SK-N-SH (cell line): ENCODE results near the gene TICAM2. TPM values are rescaled to one million over a fixed set of nuclear protein-coding genes. Genes with fewer than 3 reads are reported as not detected.

Experiments used
- CTCF ChIA-PET: fragments of 300-600, 350-600 bp; formaldehyde crosslinking; extraction: SDS; loops from one replicate; lab custom pipeline; 2021; lab: Yijun Ruan, JAX
- POLR2A ChIA-PET: fragments of 350-600 bp; sonication (Branson Sonifier 250); formaldehyde crosslinking; extraction: SDS; loops from one replicate; lab custom pipeline; 2020; ENCODE audit warnings: antibody characterized with exemption, inconsistent platforms; lab: Yijun Ruan, JAX
- DNase-seq: peaks from one replicate; pipeline ENCODE4 v3.0.0; 2012
- H2AFZ ChIP-seq: fragments of 200-600 bp; sonication (generic); 2 replicates; pipeline ENCODE4 v1.8.1; 2016; ENCODE audit warnings: antibody characterized with exemption, mild to moderate bottlenecking, low read depth
- H3F3A ChIP-seq: fragments of 200-600 bp; sonication (generic); replicated peaks from 2 replicates; pipeline ENCODE3; 2016; ENCODE audit warnings: antibody characterized with exemption, mild to moderate bottlenecking; ENCODE audit not compliant: insufficient read depth
- H3K27ac ChIP-seq, 2 experiments: fragments of 200-500 bp in 1 of 2; fragments of 200-600 bp in 1 of 2; sonication (Bioruptor generic) in 1 of 2; sonication (generic), shearing (Covaris generic) in 1 of 2; 2 replicates each; pipeline versions ENCODE4 v1.5.1 to v1.6.1; 2014 to 2016; ENCODE audit warnings: low read depth in 2 of 2, inconsistent platforms in 1 of 2, low read length in 1 of 2, mild to moderate bottlenecking in 1 of 2, mixed read lengths in 1 of 2
- H3K27me3 ChIP-seq: fragments of 200-600 bp; sonication (generic), shearing (Covaris generic); 2 replicates; pipeline ENCODE4 v1.6.1; 2016; ENCODE audit warnings: mixed run types; ENCODE audit not compliant: insufficient read depth
- H3K36me3 ChIP-seq, 2 experiments: fragments of 200-500 bp in 1 of 2; fragments of 200-600 bp in 1 of 2; sonication (Bioruptor generic) in 1 of 2; sonication (generic) in 1 of 2; replicated peaks in 1 of 2; 2 replicates each; pipeline versions ENCODE3 to v1.5.1; 2014 to 2016; ENCODE audit warnings: low read length in 1 of 2, mild to moderate bottlenecking in 1 of 2; ENCODE audit not compliant: insufficient read depth in 2 of 2, control insufficient read depth in 1 of 2
- H3K4me1 ChIP-seq, 2 experiments: fragments of 200-500 bp in 1 of 2; fragments of 200-600 bp in 1 of 2; sonication (Bioruptor generic) in 1 of 2; sonication (generic), shearing (Covaris generic) in 1 of 2; 2 replicates each; pipeline versions ENCODE4 v1.5.1 to v1.6.1; 2014 to 2016; ENCODE audit warnings: low read depth in 1 of 2, low read length in 1 of 2, mixed run types in 1 of 2; ENCODE audit not compliant: insufficient read depth in 2 of 2, control insufficient read depth in 1 of 2
- H3K4me2 ChIP-seq: fragments of 200-600 bp; sonication (generic), shearing (Covaris generic); 2 replicates; pipeline ENCODE4 v1.6.1; 2017; ENCODE audit warnings: mixed run types
- H3K4me3 ChIP-seq, 2 experiments: fragments of 200-500 bp in 1 of 2; fragments of 200-600 bp in 1 of 2; sonication (Bioruptor generic) in 1 of 2; sonication (generic), shearing (Covaris generic) in 1 of 2; 2 replicates each; pipeline versions ENCODE4 v1.5.1 to v1.8.1; 2014 to 2016; ENCODE audit warnings: low read depth in 2 of 2, inconsistent platforms in 1 of 2, low read length in 1 of 2, mild to moderate bottlenecking in 1 of 2, mixed read lengths in 1 of 2, moderate library complexity in 1 of 2
- H3K79me2 ChIP-seq: fragments of 200-600 bp; sonication (generic); 2 replicates; pipeline ENCODE4 v1.8.1; 2017; ENCODE audit warnings: mild to moderate bottlenecking; ENCODE audit not compliant: insufficient read depth
- H3K9ac ChIP-seq: fragments of 200-600 bp; sonication (generic); 2 replicates; pipeline ENCODE4 v1.6.1; 2017; ENCODE audit warnings: mixed run types
- H3K9me2 ChIP-seq: fragments of 200-600 bp; sonication (generic); 2 replicates; pipeline ENCODE4 v1.6.1; 2017; ENCODE audit warnings: mixed run types
- H3K9me3 ChIP-seq: fragments of 200-600 bp; sonication (generic); 2 replicates; pipeline ENCODE4 v1.6.1; 2017; ENCODE audit warnings: mixed run types, mild to moderate bottlenecking, moderate library complexity
- H4K20me1 ChIP-seq: fragments of 200-600 bp; sonication (generic); 2 replicates; pipeline ENCODE4 v1.6.1; 2017; ENCODE audit warnings: mild to moderate bottlenecking, mixed run types; ENCODE audit not compliant: insufficient read depth
- EP300 ChIP-seq, 2 experiments: IDR thresholded peaks; 2 replicates each; pipeline versions ENCODE4 v1.4.0 to v1.6.1; 2012; ENCODE audit warnings: borderline replicate concordance in 1 of 2, low read depth in 1 of 2, low read length in 1 of 2
- EZH2phosphoT487 ChIP-seq: fragments of 200-600 bp; sonication (generic); IDR thresholded peaks from 2 replicates; pipeline ENCODE4 v1.6.1; 2017; ENCODE audit warnings: low read depth, mixed run types, mild to moderate bottlenecking, antibody characterized with exemption, moderate library complexity, borderline replicate concordance
- FOSL2 ChIP-seq: IDR thresholded peaks from 2 replicates; pipeline ENCODE4 v1.4.0; 2012; ENCODE audit warnings: low read depth, mild to moderate bottlenecking, moderate library complexity, borderline replicate concordance
- JUND ChIP-seq: IDR thresholded peaks from 2 replicates; pipeline ENCODE4 v1.4.0; 2012
- MXI1 ChIP-seq: IDR thresholded peaks from 2 replicates; pipeline ENCODE4 v1.6.1; 2012; ENCODE audit warnings: mild to moderate bottlenecking, low read depth, low read length, improper control_type of control experiment
- NRF1 ChIP-seq: IDR thresholded peaks from 2 replicates; pipeline ENCODE4 v1.6.1; 2012; ENCODE audit warnings: low read depth, mild to moderate bottlenecking, low read length
- POLR2AphosphoS5 ChIP-seq: IDR thresholded peaks from 2 replicates; pipeline ENCODE4 v1.6.1; 2012; ENCODE audit warnings: low read depth, low read length
- RFX5 ChIP-seq: IDR thresholded peaks from 2 replicates; pipeline ENCODE4 v1.6.1; 2012; ENCODE audit warnings: mild to moderate bottlenecking, improper control_type of control experiment, low read length
- RXRA ChIP-seq: IDR thresholded peaks from 2 replicates; pipeline ENCODE4 v1.4.0; 2012; ENCODE audit warnings: low read depth, mild to moderate bottlenecking, borderline replicate concordance
- TAF1 ChIP-seq: IDR thresholded peaks from 2 replicates; pipeline ENCODE4 v1.6.1; 2012; ENCODE audit warnings: low read depth, mild to moderate bottlenecking, low read length, moderate library complexity, borderline replicate concordance
- WGBS: methylation state at CpG from one replicate; pipeline ENCODE4 v1.1.6; 2017; ENCODE audit warnings: low lambda C conversion rate; 5-methylcytosine and 5-hydroxymethylcytosine counted together
- polyA plus RNA-seq, 3 experiments: library from polyadenylated mRNA; depleted of rRNA; stranded (reverse); fragments of >200 nt; gene quantifications; 2 replicates each; pipeline ENCODE4 v1.2.3, GENCODE V29; 2012
- TF ChIP-seq, protein P1 (sequence below): IDR thresholded peaks from 2 replicates; pipeline ENCODE4 v1.4.0; 2012; ENCODE audit warnings: low read depth, borderline replicate concordance
- TF ChIP-seq, protein P2 (sequence below): IDR thresholded peaks from 2 replicates; pipeline ENCODE4 v1.4.0; 2012; ENCODE audit warnings: low read depth
- TF ChIP-seq, protein P3 (sequence below): fragments of 150-350 bp; IDR thresholded peaks from 2 replicates; pipeline ENCODE4 v1.6.1; 2017; ENCODE audit warnings: antibody characterized with exemption, low read length, low read depth, borderline replicate concordance
- TF ChIP-seq, protein P4 (sequence below): IDR thresholded peaks from 2 replicates; pipeline ENCODE4 v1.6.1; 2012; ENCODE audit warnings: mild to moderate bottlenecking, low read depth, low read length, moderate library complexity
- TF ChIP-seq, protein P5 (sequence below): fragments of 150-350 bp; IDR thresholded peaks from 2 replicates; pipeline ENCODE4 v1.6.1; 2016; ENCODE audit warnings: mild to moderate bottlenecking, low read depth, low read length
- TF ChIP-seq, protein P6 (sequence below): IDR thresholded peaks from 2 replicates; pipeline ENCODE4 v1.4.0; 2012; ENCODE audit warnings: low read depth, borderline replicate concordance

Gene TICAM2
- polyA plus RNA-seq, 1 of the 3 experiments (the other 2 are of a cell fraction) = not detected

DNA sequence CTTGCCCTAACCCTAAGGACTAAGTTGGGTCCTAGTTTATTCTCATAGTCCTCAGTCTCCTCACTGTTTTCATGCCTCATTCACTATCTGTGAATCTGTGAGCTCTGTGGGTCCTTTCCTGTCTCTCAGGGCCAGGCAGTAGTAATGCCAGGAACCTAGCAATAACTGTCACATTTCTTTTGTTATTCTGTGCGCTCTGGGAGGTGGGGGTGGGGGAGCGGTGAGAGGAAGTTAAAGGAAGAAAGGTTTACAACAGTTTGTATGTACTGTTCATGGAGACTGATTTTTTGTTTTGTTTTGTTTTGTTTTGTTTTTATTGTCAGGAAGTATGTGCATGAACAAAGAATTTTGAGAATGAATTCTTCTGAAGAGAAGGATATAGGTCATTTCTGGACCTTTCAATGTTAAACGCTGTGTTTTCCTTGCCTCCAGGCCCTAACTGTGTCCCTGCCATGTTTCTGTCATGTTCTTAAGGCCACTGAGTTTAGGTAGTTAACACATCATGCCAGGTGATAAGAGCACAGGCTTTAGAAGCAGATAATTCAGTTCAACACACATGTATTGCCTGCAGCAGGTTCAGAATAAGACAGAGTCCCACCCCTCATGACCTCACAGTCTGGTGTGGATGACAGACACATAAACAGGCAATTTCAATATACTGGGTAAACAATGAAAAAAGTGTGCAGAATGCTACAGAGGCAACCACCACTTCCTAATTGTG lies 44.5 kb downstream of the TICAM2 start:
- 88% methylated on average over 3 of the region's 3 CpGs for WGBS
- Histone ChIP-seq H2AFZ (peak overlapping the region; percentile 37; the same call in 1 of the 2 replicates), H3K9me3 (no peaks in the 10 kb centered on the region), H3K79me2 (no peaks in the 10 kb centered on the region), H3K36me3 (no peaks in the 10 kb centered on the region), H3K27me3 (no peaks in the 10 kb centered on the region), H3K27ac (no peak overlapping the region), H3K9ac (no peak overlapping the region), H3K9me2 (no peaks in the 10 kb centered on the region), H3F3A (no peaks in the 10 kb centered on the region), H4K20me1 (no peaks in the 10 kb centered on the region), H3K4me1 (peaks cover 3 to 16% of the 10 kb centered on the region in 2 experiments; a peak in 2 of 4 replicates), H3K4me3 (no peak overlapping the region), H3K4me2 (no peak overlapping the region)
- DNase-seq = no peak
- POLR2A ChIA-PET = no interaction called here
- CTCF ChIA-PET = no interaction called here
- TF ChIP-seq RFX5 (no peak), NRF1 (no peak), JUND (no peak), TAF1 (no peak), RXRA (no peak), MXI1 (no peak), POLR2AphosphoS5 (no peak), EZH2phosphoT487 (no peak), FOSL2 (no peak), EP300 (IDR thresholded peaks at IDR 0.05; ENCODE audit: borderline replicate concordance in 1 of 2, low read depth in 1 of 2, low read length in 1 of 2) (no peak)
- TF ChIP-seq, protein P1, sequence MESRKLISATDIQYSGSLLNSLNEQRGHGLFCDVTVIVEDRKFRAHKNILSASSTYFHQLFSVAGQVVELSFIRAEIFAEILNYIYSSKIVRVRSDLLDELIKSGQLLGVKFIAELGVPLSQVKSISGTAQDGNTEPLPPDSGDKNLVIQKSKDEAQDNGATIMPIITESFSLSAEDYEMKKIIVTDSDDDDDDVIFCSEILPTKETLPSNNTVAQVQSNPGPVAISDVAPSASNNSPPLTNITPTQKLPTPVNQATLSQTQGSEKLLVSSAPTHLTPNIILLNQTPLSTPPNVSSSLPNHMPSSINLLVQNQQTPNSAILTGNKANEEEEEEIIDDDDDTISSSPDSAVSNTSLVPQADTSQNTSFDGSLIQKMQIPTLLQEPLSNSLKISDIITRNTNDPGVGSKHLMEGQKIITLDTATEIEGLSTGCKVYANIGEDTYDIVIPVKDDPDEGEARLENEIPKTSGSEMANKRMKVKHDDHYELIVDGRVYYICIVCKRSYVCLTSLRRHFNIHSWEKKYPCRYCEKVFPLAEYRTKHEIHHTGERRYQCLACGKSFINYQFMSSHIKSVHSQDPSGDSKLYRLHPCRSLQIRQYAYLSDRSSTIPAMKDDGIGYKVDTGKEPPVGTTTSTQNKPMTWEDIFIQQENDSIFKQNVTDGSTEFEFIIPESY = no peak
- TF ChIP-seq, protein P2, sequence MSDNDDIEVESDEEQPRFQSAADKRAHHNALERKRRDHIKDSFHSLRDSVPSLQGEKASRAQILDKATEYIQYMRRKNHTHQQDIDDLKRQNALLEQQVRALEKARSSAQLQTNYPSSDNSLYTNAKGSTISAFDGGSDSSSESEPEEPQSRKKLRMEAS = no peak
- TF ChIP-seq, protein P3, sequence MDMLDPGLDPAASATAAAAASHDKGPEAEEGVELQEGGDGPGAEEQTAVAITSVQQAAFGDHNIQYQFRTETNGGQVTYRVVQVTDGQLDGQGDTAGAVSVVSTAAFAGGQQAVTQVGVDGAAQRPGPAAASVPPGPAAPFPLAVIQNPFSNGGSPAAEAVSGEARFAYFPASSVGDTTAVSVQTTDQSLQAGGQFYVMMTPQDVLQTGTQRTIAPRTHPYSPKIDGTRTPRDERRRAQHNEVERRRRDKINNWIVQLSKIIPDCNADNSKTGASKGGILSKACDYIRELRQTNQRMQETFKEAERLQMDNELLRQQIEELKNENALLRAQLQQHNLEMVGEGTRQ = no peak
- TF ChIP-seq, protein P4, sequence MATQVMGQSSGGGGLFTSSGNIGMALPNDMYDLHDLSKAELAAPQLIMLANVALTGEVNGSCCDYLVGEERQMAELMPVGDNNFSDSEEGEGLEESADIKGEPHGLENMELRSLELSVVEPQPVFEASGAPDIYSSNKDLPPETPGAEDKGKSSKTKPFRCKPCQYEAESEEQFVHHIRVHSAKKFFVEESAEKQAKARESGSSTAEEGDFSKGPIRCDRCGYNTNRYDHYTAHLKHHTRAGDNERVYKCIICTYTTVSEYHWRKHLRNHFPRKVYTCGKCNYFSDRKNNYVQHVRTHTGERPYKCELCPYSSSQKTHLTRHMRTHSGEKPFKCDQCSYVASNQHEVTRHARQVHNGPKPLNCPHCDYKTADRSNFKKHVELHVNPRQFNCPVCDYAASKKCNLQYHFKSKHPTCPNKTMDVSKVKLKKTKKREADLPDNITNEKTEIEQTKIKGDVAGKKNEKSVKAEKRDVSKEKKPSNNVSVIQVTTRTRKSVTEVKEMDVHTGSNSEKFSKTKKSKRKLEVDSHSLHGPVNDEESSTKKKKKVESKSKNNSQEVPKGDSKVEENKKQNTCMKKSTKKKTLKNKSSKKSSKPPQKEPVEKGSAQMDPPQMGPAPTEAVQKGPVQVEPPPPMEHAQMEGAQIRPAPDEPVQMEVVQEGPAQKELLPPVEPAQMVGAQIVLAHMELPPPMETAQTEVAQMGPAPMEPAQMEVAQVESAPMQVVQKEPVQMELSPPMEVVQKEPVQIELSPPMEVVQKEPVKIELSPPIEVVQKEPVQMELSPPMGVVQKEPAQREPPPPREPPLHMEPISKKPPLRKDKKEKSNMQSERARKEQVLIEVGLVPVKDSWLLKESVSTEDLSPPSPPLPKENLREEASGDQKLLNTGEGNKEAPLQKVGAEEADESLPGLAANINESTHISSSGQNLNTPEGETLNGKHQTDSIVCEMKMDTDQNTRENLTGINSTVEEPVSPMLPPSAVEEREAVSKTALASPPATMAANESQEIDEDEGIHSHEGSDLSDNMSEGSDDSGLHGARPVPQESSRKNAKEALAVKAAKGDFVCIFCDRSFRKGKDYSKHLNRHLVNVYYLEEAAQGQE = no peak
- TF ChIP-seq, protein P5, sequence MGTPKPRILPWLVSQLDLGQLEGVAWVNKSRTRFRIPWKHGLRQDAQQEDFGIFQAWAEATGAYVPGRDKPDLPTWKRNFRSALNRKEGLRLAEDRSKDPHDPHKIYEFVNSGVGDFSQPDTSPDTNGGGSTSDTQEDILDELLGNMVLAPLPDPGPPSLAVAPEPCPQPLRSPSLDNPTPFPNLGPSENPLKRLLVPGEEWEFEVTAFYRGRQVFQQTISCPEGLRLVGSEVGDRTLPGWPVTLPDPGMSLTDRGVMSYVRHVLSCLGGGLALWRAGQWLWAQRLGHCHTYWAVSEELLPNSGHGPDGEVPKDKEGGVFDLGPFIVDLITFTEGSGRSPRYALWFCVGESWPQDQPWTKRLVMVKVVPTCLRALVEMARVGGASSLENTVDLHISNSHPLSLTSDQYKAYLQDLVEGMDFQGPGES = no peak
- TF ChIP-seq, protein P6, sequence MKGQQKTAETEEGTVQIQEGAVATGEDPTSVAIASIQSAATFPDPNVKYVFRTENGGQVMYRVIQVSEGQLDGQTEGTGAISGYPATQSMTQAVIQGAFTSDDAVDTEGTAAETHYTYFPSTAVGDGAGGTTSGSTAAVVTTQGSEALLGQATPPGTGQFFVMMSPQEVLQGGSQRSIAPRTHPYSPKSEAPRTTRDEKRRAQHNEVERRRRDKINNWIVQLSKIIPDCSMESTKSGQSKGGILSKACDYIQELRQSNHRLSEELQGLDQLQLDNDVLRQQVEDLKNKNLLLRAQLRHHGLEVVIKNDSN = no peak
